ENCODE data around the gene RGL3.
"Not testable (repeated sequence)": the region's sequence is repeated elsewhere in the genome, so short reads cannot be mapped to it uniquely, and the experiment has no call there.

The RGL3 gene

DNA sequence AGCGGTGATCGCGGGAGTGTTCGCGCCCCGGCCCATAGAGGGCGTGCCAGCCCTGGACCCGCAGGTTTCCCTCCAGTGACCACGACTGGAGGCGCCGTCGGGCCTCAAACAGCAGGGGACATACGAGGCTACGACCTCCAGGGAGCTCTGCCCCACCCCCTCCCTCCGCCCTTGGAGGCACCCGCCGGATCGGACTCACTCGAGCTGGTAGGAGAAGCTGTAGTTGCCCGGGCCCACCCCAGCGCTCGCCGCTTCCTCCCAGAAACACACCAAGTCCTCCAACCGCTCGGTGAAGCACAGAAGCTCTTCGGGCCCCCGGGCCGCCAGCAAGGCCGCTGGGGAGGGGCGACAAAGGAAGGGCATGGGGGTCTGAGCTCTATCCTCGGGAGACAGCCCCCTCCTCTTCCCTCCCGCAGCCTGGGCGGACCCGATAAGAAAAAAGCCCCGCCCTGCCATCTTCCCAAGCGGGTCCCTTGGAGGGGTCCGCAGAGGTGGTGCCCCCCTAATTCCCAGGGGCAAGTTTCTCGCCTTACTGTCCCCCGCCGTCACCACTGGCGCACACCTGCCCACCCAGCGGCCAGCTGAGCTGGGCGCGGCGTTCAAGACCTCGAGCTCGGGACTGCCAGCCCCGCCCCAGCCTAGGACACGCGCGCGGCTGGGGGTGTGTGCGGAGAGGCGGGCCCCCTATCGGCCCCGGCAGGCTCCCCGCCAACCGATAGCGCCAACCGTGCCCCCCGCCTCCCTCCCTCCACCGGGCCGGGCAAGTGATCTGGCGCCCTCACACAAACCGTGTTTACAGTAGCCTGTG is 36.0 kb downstream of the RGL3 start:
- Histone ChIP-seq H3K27ac (ENCODE audit: insufficient read depth in 1 of 2, low read depth in 1 of 2, low read length in 2 of 2, poor library complexity in 1 of 2, severe bottlenecking in 2 of 2) (peak overlapping the region in 1 of 2 experiments; percentile 54), H3K4me1 (ENCODE audit: control extremely low read depth in 1 of 4, control insufficient read depth in 4 of 4, insufficient read depth in 4 of 4, low read length in 3 of 4) (peaks cover 8 to 55% (median 50%) of the 10 kb centered on the region in 4 experiments), H3K4me3 (ENCODE audit: control insufficient read depth in 1 of 7, extremely low read depth in 1 of 7, insufficient read depth in 4 of 7, low read depth in 2 of 7, low read length in 6 of 7) (peak overlapping the region; percentile 24 to 67 (median 54)), H3K36me3 (ENCODE audit: control insufficient read depth in 4 of 4, insufficient read depth in 4 of 4, low read length in 3 of 4) (no peaks in the 10 kb centered on the region), H3K9me3 (ENCODE audit: control extremely low read depth in 1 of 5, control insufficient read depth in 4 of 5, insufficient read depth in 2 of 5, low read depth in 1 of 5, low read length in 4 of 5) (no peaks in the 10 kb centered on the region), H3K27me3 (replicated peaks in 2 of 5; ENCODE audit: control insufficient read depth in 4 of 5, insufficient read depth in 5 of 5, low read length in 4 of 5) (peaks cover 0 to 6% (median 0%) of the 10 kb centered on the region in 5 experiments)
- WGBS (ENCODE audit: insufficient coverage), result 0% methylated on average over 45 of the region's 65 CpGs
- ChIA-PET CTCF (interaction anchor here (0.6 to 6.0 kb wide), 21 partner anchors 8 to 100 kb away, joined by 3 to 36 read pairs (median 4); partner anchors contain the start of genes RGL3 and SWSAP1), POLR2A (interaction anchor here (1.6 kb wide), 1 partner anchor 39 kb away, joined by 5 read pairs; no protein-coding TSS in a partner anchor)
- DNase-seq, result peak; percentile 81 to 85 (median 82)

DNA sequence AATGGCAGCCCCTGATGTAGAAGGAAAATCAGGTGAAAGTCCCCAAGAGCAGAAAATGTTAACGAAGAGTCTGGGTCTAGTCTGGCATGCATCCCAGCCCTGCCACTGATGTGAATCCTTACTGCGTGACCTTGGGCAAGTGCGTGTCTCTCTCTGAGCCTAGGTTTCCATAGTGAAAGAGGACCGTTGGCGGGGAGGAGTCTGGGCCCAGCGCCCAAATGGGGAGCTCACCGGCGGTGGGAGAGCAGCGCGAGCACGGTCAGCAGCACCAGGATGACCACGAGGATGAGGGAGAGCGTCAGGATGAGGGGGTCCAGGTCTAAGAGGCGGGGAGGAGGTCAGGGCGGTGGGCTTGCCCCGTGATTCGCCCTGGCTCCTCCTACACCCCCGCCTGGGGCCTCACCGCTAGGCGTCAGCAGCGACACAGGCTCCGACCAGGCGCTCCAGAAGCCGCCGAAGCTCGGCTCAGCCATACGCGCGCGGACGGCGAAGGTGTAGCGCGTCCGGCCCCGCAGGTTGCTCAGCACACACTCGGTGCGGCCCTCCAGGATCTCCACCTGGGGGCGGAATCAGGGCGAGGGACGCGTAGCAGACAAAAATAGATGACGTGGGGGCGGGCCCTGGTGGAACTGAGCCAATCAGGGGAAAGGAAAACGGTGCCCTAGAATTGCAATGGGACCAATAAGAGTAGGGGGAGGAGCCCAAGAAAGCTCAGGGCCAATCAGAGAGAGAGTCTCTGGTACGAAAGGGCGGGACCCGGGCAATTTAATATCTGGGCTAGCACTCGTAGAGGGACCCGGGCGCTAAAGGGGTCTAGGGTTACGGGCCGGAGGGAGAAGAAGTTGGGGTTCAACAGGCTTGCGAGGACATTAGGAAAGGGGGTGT is 38.2 kb downstream of the RGL3 start:
- peak; percentile 96 to 98 (median 97) for DNase-seq
- ChIA-PET POLR2A (interaction anchor here (0.6 to 1.0 kb wide), 3 partner anchors 35 to 1632 kb away, joined by 3 to 6 read pairs (median 4); partner anchors contain the start of genes CCDC159, RAB3D and TMEM205), CTCF (interaction anchor here (0.7 to 6.0 kb wide), 28 partner anchors 10 to 104 kb away, joined by 3 to 36 read pairs (median 4); partner anchors contain the start of genes CCDC159, ODAD3, PRKCSH and RAB3D)
- Histone ChIP-seq H3K27me3 (replicated peaks in 2 of 5; ENCODE audit: control insufficient read depth in 4 of 5, insufficient read depth in 5 of 5, low read length in 4 of 5) (peaks cover 0 to 6% (median 0%) of the 10 kb centered on the region in 5 experiments), H3K27ac (ENCODE audit: insufficient read depth in 1 of 2, low read depth in 1 of 2, low read length in 2 of 2, poor library complexity in 1 of 2, severe bottlenecking in 2 of 2) (peak overlapping the region; percentile 50 to 80), H3K9me3 (ENCODE audit: control extremely low read depth in 1 of 5, control insufficient read depth in 4 of 5, insufficient read depth in 2 of 5, low read depth in 1 of 5, low read length in 4 of 5) (no peaks in the 10 kb centered on the region), H3K36me3 (ENCODE audit: control insufficient read depth in 4 of 4, insufficient read depth in 4 of 4, low read length in 3 of 4) (no peaks in the 10 kb centered on the region), H3K4me3 (ENCODE audit: control insufficient read depth in 1 of 7, extremely low read depth in 1 of 7, insufficient read depth in 4 of 7, low read depth in 2 of 7, low read length in 6 of 7) (peak overlapping the region; percentile 47 to 87 (median 71)), H3K4me1 (ENCODE audit: control extremely low read depth in 1 of 4, control insufficient read depth in 4 of 4, insufficient read depth in 4 of 4, low read length in 3 of 4) (peaks cover 13 to 66% (median 61%) of the 10 kb centered on the region in 4 experiments)
- WGBS (ENCODE audit: insufficient coverage), result 1% methylated on average over 49 of the region's 54 CpGs

- 98% methylated on average over 6 of the region's 7 CpGs for WGBS (ENCODE audit: insufficient coverage)
- no peak overlapping the region for H3K27ac ChIP-seq (ENCODE audit: insufficient read depth in 1 of 2, low read depth in 1 of 2, low read length in 2 of 2, poor library complexity in 1 of 2, severe bottlenecking in 2 of 2)
- H3K4me1 ChIP-seq (ENCODE audit: control extremely low read depth in 1 of 4, control insufficient read depth in 4 of 4, insufficient read depth in 4 of 4, low read length in 3 of 4), result peaks cover 15 to 76% (median 69%) of the 10 kb centered on the region in 4 experiments
- ChIA-PET CTCF (interaction anchor here (0.8 to 6.0 kb wide), 14 partner anchors 27 to 103 kb away, joined by 3 to 36 read pairs (median 6); partner anchors contain the start of gene RGL3), POLR2A (no interaction called here)
- H3K27me3 ChIP-seq (replicated peaks in 2 of 5; ENCODE audit: control insufficient read depth in 4 of 5, insufficient read depth in 5 of 5, low read length in 4 of 5), result peaks cover 0 to 6% (median 0%) of the 10 kb centered on the region in 5 experiments
- no peaks in the 10 kb centered on the region for H3K36me3 ChIP-seq (ENCODE audit: control insufficient read depth in 4 of 4, insufficient read depth in 4 of 4, low read length in 3 of 4)
- no peaks in the 10 kb centered on the region for H3K9me3 ChIP-seq (ENCODE audit: control extremely low read depth in 1 of 5, control insufficient read depth in 4 of 5, insufficient read depth in 2 of 5, low read depth in 1 of 5, low read length in 4 of 5)
- DNase-seq, result peak in 1 of 3 donors; percentile 14
- no peak overlapping the region for H3K4me3 ChIP-seq (ENCODE audit: control insufficient read depth in 1 of 7, extremely low read depth in 1 of 7, insufficient read depth in 4 of 7, low read depth in 2 of 7, low read length in 6 of 7)
These were observed 39.2 kb downstream of the RGL3 start for GRCh38 chr19:11379857-11380350.

DNA sequence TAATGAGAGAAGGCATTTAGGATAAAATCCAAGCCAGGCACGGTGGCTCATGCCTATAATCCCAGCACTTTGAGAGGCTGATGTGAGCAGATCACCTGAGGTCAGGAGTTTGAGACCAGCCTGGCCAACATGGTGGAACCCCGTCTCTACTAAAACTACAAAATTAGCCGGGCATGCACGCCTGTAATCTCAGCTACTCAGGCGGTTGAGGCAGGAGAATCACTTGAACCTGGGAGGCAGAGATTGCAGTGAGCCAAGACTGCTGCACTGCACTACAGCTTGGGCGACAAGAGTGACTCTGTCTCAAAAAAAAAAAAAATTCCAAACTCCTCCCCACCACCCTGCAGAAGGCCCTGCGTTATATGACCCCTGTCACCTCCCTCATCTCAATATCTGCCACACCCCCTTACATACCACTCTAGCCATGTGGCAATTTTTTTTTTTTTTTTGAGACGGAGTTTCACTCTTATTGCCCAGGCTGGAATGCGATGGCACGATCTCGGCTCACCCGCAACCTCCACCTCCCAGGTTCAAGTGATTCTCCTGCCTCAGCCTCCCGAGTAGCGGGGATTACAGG is 39.8 kb downstream of the RGL3 start:
- H3K4me1 ChIP-seq (ENCODE audit: control extremely low read depth in 1 of 4, control insufficient read depth in 4 of 4, insufficient read depth in 4 of 4, low read length in 3 of 4), result peaks cover 15 to 75% (median 70%) of the 10 kb centered on the region in 4 experiments
- CTCF ChIA-PET, result interaction anchor here (1.4 to 6.0 kb wide), 7 partner anchors 8 to 104 kb away, joined by 4 to 36 read pairs (median 8); no protein-coding TSS in a partner anchor
- POLR2A ChIA-PET; H3K4me3 ChIP-seq (ENCODE audit: control insufficient read depth in 1 of 7, extremely low read depth in 1 of 7, insufficient read depth in 4 of 7, low read depth in 2 of 7, low read length in 6 of 7); H3K27ac ChIP-seq (ENCODE audit: insufficient read depth in 1 of 2, low read depth in 1 of 2, low read length in 2 of 2, poor library complexity in 1 of 2, severe bottlenecking in 2 of 2); H3K27me3 ChIP-seq (replicated peaks in 2 of 5; ENCODE audit: control insufficient read depth in 4 of 5, insufficient read depth in 5 of 5, low read length in 4 of 5); H3K9me3 ChIP-seq (ENCODE audit: control extremely low read depth in 1 of 5, control insufficient read depth in 4 of 5, insufficient read depth in 2 of 5, low read depth in 1 of 5, low read length in 4 of 5); H3K36me3 ChIP-seq (ENCODE audit: control insufficient read depth in 4 of 4, insufficient read depth in 4 of 4, low read length in 3 of 4): not testable (repeated sequence)
- DNase-seq, result peak in 1 of 3 donors; percentile 15
- 91% methylated on average over 6 of the region's 14 CpGs for WGBS (ENCODE audit: insufficient coverage)

DNA sequence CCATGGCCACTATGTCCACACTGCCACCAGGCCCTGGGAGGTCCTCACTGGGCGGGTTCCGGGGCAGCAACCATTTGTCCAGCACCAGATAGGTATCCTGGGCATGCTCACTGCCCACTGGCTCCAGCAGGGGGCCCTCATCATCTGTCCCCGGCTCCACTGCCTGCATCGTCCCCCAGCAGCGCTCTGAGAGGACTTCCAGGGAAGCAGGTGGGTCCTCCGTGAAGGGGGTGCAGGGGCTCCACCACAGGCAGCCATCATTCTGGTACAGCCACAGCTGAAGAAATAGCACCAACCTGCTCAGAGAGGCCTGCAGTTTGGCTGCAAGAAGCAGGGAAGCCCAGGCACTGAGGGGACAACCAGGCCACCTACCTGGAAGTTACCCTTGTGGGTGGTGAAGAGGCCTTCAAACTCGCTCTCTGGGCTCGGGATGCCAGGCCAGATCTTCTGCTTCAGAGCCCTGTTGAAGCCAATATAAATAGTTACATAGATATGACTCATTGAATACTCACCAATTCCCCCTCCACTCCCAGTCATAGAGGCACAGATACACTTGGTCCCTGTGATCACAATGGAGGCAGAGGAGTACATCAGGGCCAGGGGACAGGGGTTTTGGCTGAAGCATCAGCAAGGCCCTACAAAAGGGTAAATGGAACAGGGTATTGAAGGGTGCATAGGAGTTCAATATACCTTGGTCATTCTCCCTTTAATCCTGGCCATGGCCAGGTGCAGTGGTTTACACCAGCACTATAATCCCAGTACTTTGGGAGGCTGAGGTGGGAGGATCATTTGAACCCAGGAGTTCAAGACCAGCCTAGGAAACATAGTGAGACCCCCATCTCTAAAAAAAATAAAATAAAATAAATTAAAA is 40.6 kb downstream of the RGL3 start:
- DNase-seq, result peak; percentile 38 to 62 (median 60)
- no peak overlapping the region for H3K4me3 ChIP-seq (ENCODE audit: control insufficient read depth in 1 of 7, extremely low read depth in 1 of 7, insufficient read depth in 4 of 7, low read depth in 2 of 7, low read length in 6 of 7)
- H3K27me3 ChIP-seq (replicated peaks in 2 of 5; ENCODE audit: control insufficient read depth in 4 of 5, insufficient read depth in 5 of 5, low read length in 4 of 5), result peaks cover 0 to 6% (median 0%) of the 10 kb centered on the region in 5 experiments
- 39% methylated on average over 4 of the region's 8 CpGs for WGBS (ENCODE audit: insufficient coverage)
- H3K36me3 ChIP-seq (ENCODE audit: control insufficient read depth in 4 of 4, insufficient read depth in 4 of 4, low read length in 3 of 4), result no peaks in the 10 kb centered on the region
- POLR2A ChIA-PET, result interaction anchor here (0.7 kb wide), 1 partner anchor 66 kb away, joined by 3 read pairs; no protein-coding TSS in a partner anchor
- H3K27ac ChIP-seq (ENCODE audit: insufficient read depth in 1 of 2, low read depth in 1 of 2, low read length in 2 of 2, poor library complexity in 1 of 2, severe bottlenecking in 2 of 2), result no peak overlapping the region
- CTCF ChIA-PET, result interaction anchor here (1.0 to 3.1 kb wide), 17 partner anchors 9 to 107 kb away, joined by 3 to 18 read pairs (median 5); partner anchors contain the start of gene TSPAN16
- H3K4me1 ChIP-seq (ENCODE audit: control extremely low read depth in 1 of 4, control insufficient read depth in 4 of 4, insufficient read depth in 4 of 4, low read length in 3 of 4), result peaks cover 19 to 76% (median 70%) of the 10 kb centered on the region in 4 experiments
- H3K9me3 ChIP-seq (ENCODE audit: control extremely low read depth in 1 of 5, control insufficient read depth in 4 of 5, insufficient read depth in 2 of 5, low read depth in 1 of 5, low read length in 4 of 5), result no peaks in the 10 kb centered on the region

Measured in common myeloid progenitor, CD34-positive (primary cell).